ENCODE data around the gene DPY30. TPM values are rescaled to one million over a fixed set of nuclear protein-coding genes. Genes with fewer than 3 reads are reported as not detected.

Gene DPY30
- total RNA-seq, 2 experiments from 2014 or later, result 12.4 to 13.1 TPM

- ATAC-seq (ENCODE audit: poor library complexity) (no peak), DNase-seq (no peak)
- Histone ChIP-seq H3K4me3 (ENCODE audit: low read length) (no peak overlapping the region), H3K4me1 (ENCODE audit: insufficient read depth, low read length) (peaks cover 6% of the 10 kb centered on the region), H3K36me3 (ENCODE audit: insufficient read depth, low read length) (peaks cover 4% of the 10 kb centered on the region), H3K27me3 (ENCODE audit: control insufficient read depth in 1 of 2, insufficient read depth in 2 of 2, low read length in 2 of 2) (no peaks in the 10 kb centered on the region), H3K27ac (ENCODE audit: low read depth in 1 of 2, low read length in 2 of 2) (no peak overlapping the region), H3K9me3 (ENCODE audit: control insufficient read depth in 1 of 2, insufficient read depth in 1 of 2, low read length in 2 of 2) (no peaks in the 10 kb centered on the region)
- POLR2A ChIA-PET, result no interaction called here
- CTCF ChIA-PET, result no interaction called here
- H3K27ac Mint-ChIP-seq, result peak overlapping the region; percentile 31
- peaks cover 42% of the 10 kb centered on the region for H3K4me1 Mint-ChIP-seq (ENCODE audit: low read depth)
- no peaks in the 10 kb centered on the region for H3K27me3 Mint-ChIP-seq
- no peaks in the 10 kb centered on the region for H3K9me3 Mint-ChIP-seq
- no peak overlapping the region for H3K4me3 Mint-ChIP-seq
- H3K36me3 Mint-ChIP-seq (ENCODE audit: low read depth), result peaks cover 10% of the 10 kb centered on the region
- intact Hi-C loops (cut with DNase I, micrococcal nuclease), result no loop called here
- no peak for TF ChIP-seq CTCF (IDR thresholded peaks at IDR 0.05)
Measured at GRCh38 chr2:31987454-31988220, 52.0 kb downstream of the DPY30 start.

GRCh38 chr2:31986906-31987305, 52.7 kb downstream of the DPY30 start:
- CTCF ChIA-PET, result no interaction called here
- Mint-ChIP-seq H3K27me3 (no peaks in the 10 kb centered on the region), H3K4me1 (ENCODE audit: low read depth) (peaks cover 38% of the 10 kb centered on the region), H3K9me3 (no peaks in the 10 kb centered on the region), H3K27ac (peak overlapping the region; percentile 31), H3K4me3 (no peak overlapping the region), H3K36me3 (ENCODE audit: low read depth) (peaks cover 12% of the 10 kb centered on the region)
- ATAC-seq (ENCODE audit: poor library complexity), result no peak
- Histone ChIP-seq H3K27ac (ENCODE audit: low read depth in 1 of 2, low read length in 2 of 2) (no peak overlapping the region), H3K36me3 (ENCODE audit: insufficient read depth, low read length) (peaks cover 5% of the 10 kb centered on the region), H3K9me3 (ENCODE audit: control insufficient read depth in 1 of 2, insufficient read depth in 1 of 2, low read length in 2 of 2) (no peaks in the 10 kb centered on the region), H3K4me3 (ENCODE audit: low read length) (no peak overlapping the region), H3K27me3 (ENCODE audit: control insufficient read depth in 1 of 2, insufficient read depth in 2 of 2, low read length in 2 of 2) (no peaks in the 10 kb centered on the region), H3K4me1 (ENCODE audit: insufficient read depth, low read length) (peaks cover 3% of the 10 kb centered on the region)
- no peak for TF ChIP-seq CTCF (IDR thresholded peaks at IDR 0.05)
- POLR2A ChIA-PET, result no interaction called here
- intact Hi-C loops (cut with DNase I, micrococcal nuclease), result no loop called here
- no peak for DNase-seq

- H3K4me1 ChIP-seq (ENCODE audit: insufficient read depth, low read length), result peaks cover 11% of the 10 kb centered on the region
- Mint-ChIP-seq H3K36me3 (ENCODE audit: low read depth) (peaks cover 12% of the 10 kb centered on the region), H3K27me3 (no peaks in the 10 kb centered on the region), H3K4me3 (no peak overlapping the region), H3K4me1 (ENCODE audit: low read depth) (peaks cover 43% of the 10 kb centered on the region), H3K27ac (no peak overlapping the region), H3K9me3 (no peaks in the 10 kb centered on the region)
- DNase-seq (no peak), ATAC-seq (ENCODE audit: poor library complexity) (no peak)
- H3K27me3 ChIP-seq (ENCODE audit: control insufficient read depth in 1 of 2, insufficient read depth in 2 of 2, low read length in 2 of 2), result no peaks in the 10 kb centered on the region
- H3K36me3 ChIP-seq (ENCODE audit: insufficient read depth, low read length), result peaks cover 5% of the 10 kb centered on the region
- CTCF ChIA-PET, result interaction anchor here (1.0 kb wide), 1 partner anchor 22 kb away, joined by 3 read pairs; no protein-coding TSS in a partner anchor
- no peaks in the 10 kb centered on the region for H3K9me3 ChIP-seq (ENCODE audit: control insufficient read depth in 1 of 2, insufficient read depth in 1 of 2, low read length in 2 of 2)
- H3K27ac ChIP-seq (ENCODE audit: low read depth in 1 of 2, low read length in 2 of 2), result no peak overlapping the region
- no peak for TF ChIP-seq CTCF (IDR thresholded peaks at IDR 0.05)
- intact Hi-C loops (cut with DNase I, micrococcal nuclease), result loop anchor here in 1 of 2 experiments (2.0 kb wide), 1 partner anchor 21 kb away; no protein-coding TSS in a partner anchor
- no peak overlapping the region for H3K4me3 ChIP-seq (ENCODE audit: low read length)
- POLR2A ChIA-PET, result no interaction called here
Measured at GRCh38 chr2:31983762-31984467, 55.7 kb downstream of the DPY30 start.

All from CD4-positive, alpha-beta T cell (primary cell).